H1 (cell line): ENCODE data around the gene PEX5L. TPM values are rescaled to one million over a fixed set of nuclear protein-coding genes. Genes with fewer than 3 reads are reported as not detected.

Experiments
- JUN ChIP-seq: IDR thresholded peaks from 2 replicates; pipeline ENCODE4 v1.6.1; 2011; ENCODE audit warnings: low read depth, mild to moderate bottlenecking, improper control_type of control experiment, low read length
- SP1 ChIP-seq: IDR thresholded peaks from 2 replicates; pipeline ENCODE4 v1.6.1; 2011; ENCODE audit warnings: low read depth, low read length
- SUZ12 ChIP-seq: fragments of 200-600 bp; sonication (generic); IDR thresholded peaks from 2 replicates; pipeline ENCODE4 v1.6.1; 2012; ENCODE audit warnings: mild to moderate bottlenecking, inconsistent platforms, low read length, moderate library complexity, mixed read lengths
- polyA plus RNA-seq, 7 experiments: library from polyadenylated mRNA; depleted of rRNA in 3 of 7; stranded (reverse) in 5 of 7; unstranded in 2 of 7; fragments of >200 nt in 5 of 7; fragments of 200-250 nt in 2 of 7; gene quantifications; 1 replicate in 5 of 7; 2 replicates in 1 of 7; 4 replicates in 1 of 7; pipeline versions ENCODE4 v1.2.1 to v1.2.3, GENCODE V29; 2011 to 2013; ENCODE audit warnings: missing spikeins in 2 of 7, mixed read lengths in 2 of 7
- total RNA-seq: library from RNA; stranded (reverse); fragmentation: NEBNext Ultra II Directional; extraction: Animal tissue kit (Norgen Biotek cat#: 25700); gene quantifications from 2 replicates; pipeline ENCODE4 v1.2.1, GENCODE V29; 2021

PEX5L gene
- total and polyA plus RNA-seq, 2 of the 8 experiments (the other 6 are each of a cell fraction or from before 2014, with no cell fraction given): 0.80 to 4.2 TPM

DNA sequence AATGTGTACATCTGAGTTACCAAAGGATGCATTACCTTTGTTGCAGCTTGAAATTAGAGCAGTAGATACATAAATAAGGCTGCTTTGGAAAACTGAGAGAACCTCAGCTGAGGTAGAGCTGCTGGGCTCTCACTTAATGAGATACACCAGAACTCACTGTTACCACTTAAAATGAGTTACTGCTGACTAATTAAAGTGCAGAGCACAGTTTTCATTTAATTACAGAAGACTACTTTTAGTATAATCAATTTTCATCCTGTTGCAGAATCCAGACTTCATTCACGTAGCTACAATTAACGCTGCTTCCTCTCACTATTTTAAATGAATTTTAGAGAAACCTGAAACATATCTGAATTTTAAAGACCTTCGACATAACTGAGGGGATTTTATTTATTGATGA is 214.4 kb downstream of the PEX5L start (continued):
- TF ChIP-seq SUZ12: no peak
- no peak for TF ChIP-seq JUN
- no peak for TF ChIP-seq SP1
